Thoracic aorta (tissue), 2 donors: ENCODE data around the gene BRMS1L. TPM values are rescaled to one million over a fixed set of nuclear protein-coding genes. Genes with fewer than 3 reads are reported as not detected.
A peak's percentile ranks its signal among the peaks of the same experiment; 100 is the strongest.
"Not testable (repeated sequence)": the region's sequence is repeated elsewhere in the genome, so short reads cannot be mapped to it uniquely, and the experiment has no call there.

Experiments
- ATAC-seq: fragments of 150-250 bp; one replicate; pipeline ENCODE4 v1.8.0; 2017; ENCODE audit warnings: low read depth; ENCODE audit not compliant: insufficient number of reproducible peaks, low FRiP score
- DNase-seq: peaks from one replicate; pipeline ENCODE4 v3.0.0-alpha.2; 2020; ENCODE audit warnings: low spot score
- H3K27ac ChIP-seq, 2 donors: fragments of 200-600 bp; sonication (generic); 1 replicate in 1 of 2; 2 replicates in 1 of 2; pipeline ENCODE4 v1.5.1; 2016; ENCODE audit warnings: mild to moderate bottlenecking in 2 of 2, moderate library complexity in 2 of 2
- H3K27me3 ChIP-seq: fragments of 200-600 bp; sonication (generic); replicated peaks from 2 replicates; pipeline ENCODE4 v1.6.0; 2016; ENCODE audit warnings: mild to moderate bottlenecking; ENCODE audit not compliant: insufficient read depth
- H3K36me3 ChIP-seq: fragments of 200-600 bp; sonication (generic); one replicate; pipeline ENCODE4 v1.5.1; 2016
- H3K4me1 ChIP-seq, 2 donors: fragments of 200-600 bp; sonication (generic); 1 replicate in 1 of 2; 2 replicates in 1 of 2; pipeline versions ENCODE4 v1.5.1 to v1.6.0; 2016; ENCODE audit warnings: low read depth in 2 of 2, mild to moderate bottlenecking in 1 of 2; ENCODE audit not compliant: control insufficient read depth in 1 of 2
- H3K4me3 ChIP-seq: fragments of 200-600 bp; sonication (generic); 2 replicates; pipeline ENCODE4 v1.5.1; 2016; ENCODE audit warnings: mild to moderate bottlenecking
- H3K9me3 ChIP-seq: fragments of 200-600 bp; sonication (generic); 2 replicates; pipeline ENCODE4 v1.5.1; 2016
- total RNA-seq, 2 donors: library from RNA; depleted of rRNA; stranded (reverse); fragments of >200 nt; gene quantifications; one replicate each; pipeline versions ENCODE4 v1.1.0 to v1.2.3, GENCODE V29; 2016
- TF ChIP-seq, protein P1 (sequence below): fragments of 200-600 bp; sonication (generic); IDR thresholded peaks from one replicate; pipeline ENCODE4 v1.5.1; 2019; ENCODE audit warnings: antibody characterized with exemption

The BRMS1L gene
- total RNA-seq, 2 donors from 2014 or later, result 5.0 to 12.8 TPM

DNA sequence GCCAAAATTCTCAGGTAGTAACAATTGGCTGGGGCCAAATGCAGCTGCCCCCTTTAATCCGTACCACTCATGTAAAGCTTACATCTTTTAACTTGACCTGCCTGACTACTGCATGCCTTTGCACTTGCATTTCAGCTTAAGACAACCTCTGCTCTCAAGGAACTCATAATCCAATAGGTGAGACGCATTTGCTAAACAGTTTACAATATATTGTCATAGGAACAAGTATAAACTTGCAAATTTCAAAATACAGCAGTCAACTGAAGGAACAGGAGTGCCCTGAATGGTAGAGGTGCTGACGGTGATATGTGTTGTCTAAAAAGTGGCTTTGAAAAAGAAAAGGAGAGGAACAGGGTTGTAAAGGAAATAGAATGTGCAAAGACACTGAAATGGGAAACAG, 3.6 kb upstream of the BRMS1L start:
- TF ChIP-seq, protein P1, sequence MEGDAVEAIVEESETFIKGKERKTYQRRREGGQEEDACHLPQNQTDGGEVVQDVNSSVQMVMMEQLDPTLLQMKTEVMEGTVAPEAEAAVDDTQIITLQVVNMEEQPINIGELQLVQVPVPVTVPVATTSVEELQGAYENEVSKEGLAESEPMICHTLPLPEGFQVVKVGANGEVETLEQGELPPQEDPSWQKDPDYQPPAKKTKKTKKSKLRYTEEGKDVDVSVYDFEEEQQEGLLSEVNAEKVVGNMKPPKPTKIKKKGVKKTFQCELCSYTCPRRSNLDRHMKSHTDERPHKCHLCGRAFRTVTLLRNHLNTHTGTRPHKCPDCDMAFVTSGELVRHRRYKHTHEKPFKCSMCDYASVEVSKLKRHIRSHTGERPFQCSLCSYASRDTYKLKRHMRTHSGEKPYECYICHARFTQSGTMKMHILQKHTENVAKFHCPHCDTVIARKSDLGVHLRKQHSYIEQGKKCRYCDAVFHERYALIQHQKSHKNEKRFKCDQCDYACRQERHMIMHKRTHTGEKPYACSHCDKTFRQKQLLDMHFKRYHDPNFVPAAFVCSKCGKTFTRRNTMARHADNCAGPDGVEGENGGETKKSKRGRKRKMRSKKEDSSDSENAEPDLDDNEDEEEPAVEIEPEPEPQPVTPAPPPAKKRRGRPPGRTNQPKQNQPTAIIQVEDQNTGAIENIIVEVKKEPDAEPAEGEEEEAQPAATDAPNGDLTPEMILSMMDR, result no peak
- ATAC-seq (no peak), DNase-seq (no peak)
- Histone ChIP-seq H3K9me3 (no peaks in the 10 kb centered on the region), H3K4me1 (peaks cover 0 to 5% of the 10 kb centered on the region in 2 donors), H3K36me3 (no peaks in the 10 kb centered on the region), H3K4me3 (no peak overlapping the region), H3K27ac (no peak overlapping the region), H3K27me3 (no peaks in the 10 kb centered on the region)

DNA sequence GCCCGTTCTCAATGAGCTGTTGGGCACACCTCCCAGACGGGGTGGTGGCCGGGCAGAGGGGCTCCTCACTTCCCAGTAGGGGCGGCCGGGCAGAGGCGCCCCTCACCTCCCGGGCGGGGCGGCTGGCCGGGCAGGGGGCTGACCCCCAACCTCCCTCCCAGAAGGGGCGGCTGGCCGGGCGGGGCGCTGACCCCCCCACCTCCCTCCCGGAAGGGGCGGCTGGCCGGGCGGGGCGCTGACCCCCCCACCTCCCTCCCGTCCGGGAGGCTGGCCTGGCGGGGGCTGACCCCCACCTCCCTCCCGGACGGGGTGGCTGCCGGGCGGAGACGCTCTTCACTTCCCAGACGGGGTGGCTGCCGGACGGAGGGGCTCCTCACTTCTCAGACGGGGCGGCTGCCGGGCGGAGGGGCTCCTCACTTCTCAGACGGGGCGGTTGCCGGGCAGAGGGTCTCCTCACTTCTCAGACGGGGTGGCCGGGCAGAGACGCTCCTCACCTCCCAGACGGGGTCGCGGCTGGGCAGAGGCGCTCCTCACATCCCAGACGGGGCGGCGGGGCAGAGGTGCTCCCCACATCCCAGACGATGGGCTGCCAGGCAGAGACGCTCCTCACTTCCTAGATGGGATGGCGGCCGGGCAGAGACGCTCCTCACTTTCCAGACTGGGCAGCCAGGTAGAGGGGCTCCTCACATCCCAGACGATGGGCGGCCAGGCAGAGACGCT, 1.5 kb upstream of the BRMS1L start:
- ATAC-seq, H3K9me3 ChIP-seq, DNase-seq, H3K27ac ChIP-seq, H3K36me3 ChIP-seq, H3K27me3 ChIP-seq: not testable (repeated sequence)
- Histone ChIP-seq H3K4me1 (peaks cover 0 to 11% of the 10 kb centered on the region in 2 donors), H3K4me3 (peak overlapping the region; percentile 100)

DNA sequence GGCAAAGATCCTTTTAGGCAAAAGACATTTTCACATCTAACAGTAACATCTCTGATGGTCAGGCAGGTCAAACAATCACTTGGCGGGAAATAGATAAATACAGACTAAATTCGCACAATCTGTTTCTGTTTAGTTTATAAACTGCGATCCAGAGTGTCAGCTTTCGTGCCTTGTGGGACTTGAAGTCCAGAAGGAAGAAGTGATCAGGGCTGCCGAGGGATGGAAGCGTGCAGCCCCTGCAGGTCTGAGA, 245 bp upstream of the BRMS1L start:
- TF ChIP-seq, protein P1, result no peak
- Histone ChIP-seq H3K4me1 (peaks cover 0 to 11% of the 10 kb centered on the region in 2 donors), H3K27me3 (no peaks in the 10 kb centered on the region), H3K27ac (peak overlapping the region; percentile 34 to 100), H3K36me3 (no peaks in the 10 kb centered on the region), H3K9me3 (no peaks in the 10 kb centered on the region), H3K4me3 (peak overlapping the region; percentile 100)
- DNase-seq (no peak), ATAC-seq (no peak)

DNA sequence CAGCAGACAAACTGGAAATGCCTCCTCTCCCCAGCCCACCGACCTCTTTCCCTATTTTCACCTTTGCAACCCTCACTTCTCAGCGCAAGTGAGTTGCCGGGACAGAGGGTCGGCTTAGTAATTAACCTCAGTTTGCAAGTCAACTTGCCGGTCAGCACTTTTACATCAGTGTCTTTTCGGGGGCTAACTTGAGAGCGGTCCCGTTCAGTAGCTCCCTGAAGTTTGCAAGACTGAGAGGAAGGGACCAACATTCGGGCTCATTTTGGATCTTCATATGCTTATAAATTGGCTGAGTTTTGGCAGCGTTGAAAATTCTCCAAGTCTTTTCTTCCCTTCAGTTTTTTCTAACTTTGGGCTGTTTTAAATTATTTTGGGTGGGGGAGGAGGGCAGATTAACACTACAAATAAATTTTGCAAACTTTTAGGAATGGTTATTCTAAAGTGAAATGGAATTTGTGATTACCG, 846 bp downstream of the BRMS1L start:
- DNase-seq (no peak), ATAC-seq (peak; percentile 27)
- no peaks in the 10 kb centered on the region for H3K9me3 ChIP-seq
- H3K4me1 ChIP-seq, result peaks cover 0 to 11% of the 10 kb centered on the region in 2 donors
- no peaks in the 10 kb centered on the region for H3K36me3 ChIP-seq
- peak overlapping the region; percentile 100 for H3K4me3 ChIP-seq
- TF ChIP-seq, protein P1, result no peak
- H3K27me3 ChIP-seq, result no peaks in the 10 kb centered on the region
- peak overlapping the region in 1 of 2 donors; percentile 100 for H3K27ac ChIP-seq

DNA sequence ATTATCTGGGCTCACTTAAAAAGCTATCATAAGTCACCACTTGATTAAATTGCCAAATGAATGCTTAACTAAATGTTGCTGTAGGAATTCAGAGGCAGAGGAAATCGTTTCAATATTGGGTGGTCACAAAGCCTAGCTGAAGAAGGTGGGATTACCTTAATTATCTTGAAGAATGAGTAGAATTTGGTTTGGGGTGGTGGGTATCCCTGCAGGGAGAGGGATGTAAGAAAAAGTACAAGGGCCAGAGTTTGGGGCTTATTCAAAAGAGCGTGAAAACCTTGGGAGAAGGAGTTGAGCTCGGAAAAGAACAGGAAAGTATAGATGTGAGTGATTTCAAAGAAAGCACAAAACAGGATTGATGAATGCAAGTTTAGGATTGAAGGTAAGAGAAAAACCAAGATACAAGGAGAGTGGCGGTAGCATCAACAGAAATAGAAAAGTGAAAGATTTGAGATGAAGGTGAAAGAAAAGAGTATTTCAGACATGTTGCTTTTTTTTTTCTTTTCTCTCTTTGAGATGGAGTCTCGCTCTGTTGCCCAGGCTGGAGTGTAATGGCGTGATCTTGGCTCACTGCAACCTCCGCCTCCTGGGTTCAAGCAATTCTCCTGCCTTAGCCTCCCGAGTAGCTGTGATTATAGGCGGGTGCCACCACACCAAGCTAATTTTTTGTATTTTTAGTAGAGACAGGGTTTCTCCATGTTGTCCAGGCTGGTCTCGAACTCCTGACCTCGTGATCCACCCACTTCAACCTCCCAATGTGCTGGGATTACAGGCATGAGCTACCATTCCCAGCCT, 1.7 kb downstream of the BRMS1L start:
- H3K27ac ChIP-seq, result no peak overlapping the region
- peaks cover 0 to 11% of the 10 kb centered on the region in 2 donors for H3K4me1 ChIP-seq
- DNase-seq (no peak), ATAC-seq (no peak)
- H3K27me3 ChIP-seq, result no peaks in the 10 kb centered on the region
- H3K9me3 ChIP-seq, result no peaks in the 10 kb centered on the region
- H3K4me3 ChIP-seq, result no peak overlapping the region
- TF ChIP-seq, protein P1, result no peak
- no peaks in the 10 kb centered on the region for H3K36me3 ChIP-seq
